ENCODE data around the gene CALM3.

CALM3 gene

DNA sequence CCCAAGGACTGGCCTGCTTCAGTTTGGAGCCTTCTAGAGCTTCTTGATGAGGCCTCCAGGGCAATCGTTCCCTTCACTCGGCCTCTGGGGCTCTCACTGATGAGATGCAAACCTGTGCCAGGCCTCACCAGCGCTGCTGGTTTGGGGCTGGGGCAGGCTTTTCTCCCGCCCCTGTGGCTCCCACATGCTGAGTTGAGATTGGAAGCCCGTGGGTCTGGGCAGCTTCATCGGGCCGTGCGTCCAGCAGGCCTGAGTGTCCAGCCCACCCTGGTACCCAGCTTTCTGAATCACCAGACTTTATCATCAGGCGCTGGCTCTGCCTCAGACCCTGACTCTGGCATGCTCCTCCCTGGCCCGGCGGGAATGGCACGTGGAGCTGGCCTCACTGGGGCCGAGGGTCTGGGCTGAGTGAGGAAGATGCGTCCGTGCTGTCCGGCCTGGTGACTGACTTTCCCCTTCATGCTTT lies 4.3 kb downstream of the CALM3 start:
- no peak for DNase-seq (ENCODE audit: low spot score)
- TF ChIP-seq, protein P1, sequence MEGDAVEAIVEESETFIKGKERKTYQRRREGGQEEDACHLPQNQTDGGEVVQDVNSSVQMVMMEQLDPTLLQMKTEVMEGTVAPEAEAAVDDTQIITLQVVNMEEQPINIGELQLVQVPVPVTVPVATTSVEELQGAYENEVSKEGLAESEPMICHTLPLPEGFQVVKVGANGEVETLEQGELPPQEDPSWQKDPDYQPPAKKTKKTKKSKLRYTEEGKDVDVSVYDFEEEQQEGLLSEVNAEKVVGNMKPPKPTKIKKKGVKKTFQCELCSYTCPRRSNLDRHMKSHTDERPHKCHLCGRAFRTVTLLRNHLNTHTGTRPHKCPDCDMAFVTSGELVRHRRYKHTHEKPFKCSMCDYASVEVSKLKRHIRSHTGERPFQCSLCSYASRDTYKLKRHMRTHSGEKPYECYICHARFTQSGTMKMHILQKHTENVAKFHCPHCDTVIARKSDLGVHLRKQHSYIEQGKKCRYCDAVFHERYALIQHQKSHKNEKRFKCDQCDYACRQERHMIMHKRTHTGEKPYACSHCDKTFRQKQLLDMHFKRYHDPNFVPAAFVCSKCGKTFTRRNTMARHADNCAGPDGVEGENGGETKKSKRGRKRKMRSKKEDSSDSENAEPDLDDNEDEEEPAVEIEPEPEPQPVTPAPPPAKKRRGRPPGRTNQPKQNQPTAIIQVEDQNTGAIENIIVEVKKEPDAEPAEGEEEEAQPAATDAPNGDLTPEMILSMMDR (IDR thresholded peaks at IDR 0.05; ENCODE audit: extremely low read depth, missing control alignments): no peak

DNA sequence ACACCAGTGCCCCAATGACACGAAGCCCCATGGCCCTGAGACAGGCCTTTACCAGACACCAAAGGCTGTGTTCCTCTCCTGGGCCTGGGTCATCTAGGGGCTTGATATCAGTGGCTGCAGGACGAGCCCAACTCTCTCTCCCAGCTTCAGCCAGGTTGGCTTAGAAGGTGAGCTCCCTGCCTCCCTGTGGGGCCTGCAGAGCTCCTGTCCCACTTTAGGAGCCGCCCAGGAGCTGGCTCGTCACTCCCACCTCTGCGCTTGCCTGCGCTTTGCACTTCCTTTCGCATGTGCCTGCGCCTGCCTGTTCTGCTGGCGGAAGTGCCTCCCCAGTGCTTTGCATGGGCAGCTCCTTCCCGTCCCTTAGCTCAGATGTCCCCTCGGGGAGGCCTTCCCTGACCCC lies 4.9 kb downstream of the CALM3 start:
- TF ChIP-seq, protein P1 (IDR thresholded peaks at IDR 0.05; ENCODE audit: extremely low read depth, missing control alignments): no peak
- DNase-seq (ENCODE audit: low spot score): no peak

DNA sequence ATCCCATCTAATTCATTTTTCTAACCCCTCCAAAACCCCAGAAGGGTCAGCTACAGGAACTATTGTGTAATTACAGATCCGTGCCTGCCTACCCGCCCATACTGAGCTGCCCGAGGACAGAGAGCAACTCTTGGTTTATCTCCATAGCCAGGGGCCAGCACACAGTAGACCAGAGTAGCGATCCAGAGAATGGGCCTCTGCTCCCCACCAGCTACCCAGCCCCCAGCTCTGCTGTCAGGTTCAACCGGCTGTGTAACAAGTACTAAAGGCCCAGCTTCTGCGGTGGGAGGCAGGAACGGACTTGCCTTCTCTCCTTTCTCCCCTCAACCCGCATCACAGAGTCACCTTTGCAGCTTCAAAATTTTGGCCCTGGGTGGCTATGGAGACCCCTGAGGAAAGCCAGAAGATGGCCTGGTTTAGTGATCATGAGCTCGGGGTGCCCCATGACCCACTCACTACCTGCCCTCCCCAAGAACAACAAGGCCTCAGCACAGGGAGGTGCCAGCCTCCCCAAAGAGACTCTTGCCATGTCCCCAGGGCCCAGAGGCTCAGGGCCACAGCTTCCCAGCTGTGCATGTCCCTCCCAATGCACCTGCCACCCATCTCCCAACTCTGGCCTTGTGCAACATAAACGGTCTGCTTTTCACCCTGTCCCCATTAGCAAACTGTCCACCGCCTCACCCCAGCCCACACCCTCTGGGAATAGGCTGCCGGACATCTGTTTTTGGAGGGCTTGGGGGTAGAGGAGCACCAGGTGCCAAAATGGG lies 5.7 kb downstream of the CALM3 start:
- no peak for DNase-seq (ENCODE audit: low spot score)

DNA sequence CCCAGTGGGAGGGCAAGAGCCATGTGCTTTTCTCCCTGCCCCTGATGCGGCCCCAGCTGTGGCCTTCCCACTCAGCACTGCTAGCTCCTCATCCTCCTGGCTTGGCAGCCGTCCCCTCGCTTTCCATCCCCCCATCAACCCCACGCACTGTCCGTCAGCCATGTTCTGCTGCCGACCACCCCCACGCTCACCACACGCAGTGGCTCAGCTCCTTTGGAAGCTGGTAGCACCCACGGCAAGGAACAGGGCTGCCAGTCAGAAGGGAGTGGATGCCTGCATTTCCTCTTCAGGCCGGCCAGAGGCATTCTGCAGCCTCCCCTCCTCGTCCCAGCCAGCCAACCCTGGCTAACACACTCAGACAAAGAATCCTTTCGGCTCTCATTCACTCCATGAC lies 6.3 kb downstream of the CALM3 start:
- no peak for DNase-seq (ENCODE audit: low spot score)

More for the DNA sequence above, 5.7 kb downstream of the CALM3 start:
- TF ChIP-seq, protein P1 (IDR thresholded peaks at IDR 0.05; ENCODE audit: extremely low read depth, missing control alignments): no peak

DNA sequence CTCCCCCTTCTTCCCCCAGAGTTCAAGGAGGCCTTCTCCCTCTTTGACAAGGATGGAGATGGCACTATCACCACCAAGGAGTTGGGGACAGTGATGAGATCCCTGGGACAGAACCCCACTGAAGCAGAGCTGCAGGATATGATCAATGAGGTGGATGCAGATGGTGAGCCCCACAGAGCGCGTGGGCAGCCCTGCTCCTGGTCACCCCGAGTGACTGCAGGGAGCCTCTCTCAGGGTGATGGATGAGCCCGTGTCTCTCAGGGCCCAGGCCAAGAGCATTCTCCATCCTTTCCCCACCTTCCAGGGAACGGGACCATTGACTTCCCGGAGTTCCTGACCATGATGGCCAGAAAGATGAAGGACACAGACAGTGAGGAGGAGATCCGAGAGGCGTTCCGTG lies 7.0 kb downstream of the CALM3 start:
- TF ChIP-seq, protein P1 (IDR thresholded peaks at IDR 0.05; ENCODE audit: extremely low read depth, missing control alignments): no peak
- no peak for DNase-seq (ENCODE audit: low spot score)

More for the DNA sequence above, 6.3 kb downstream of the CALM3 start:
- TF ChIP-seq, protein P1 (IDR thresholded peaks at IDR 0.05; ENCODE audit: extremely low read depth, missing control alignments): no peak

DNA sequence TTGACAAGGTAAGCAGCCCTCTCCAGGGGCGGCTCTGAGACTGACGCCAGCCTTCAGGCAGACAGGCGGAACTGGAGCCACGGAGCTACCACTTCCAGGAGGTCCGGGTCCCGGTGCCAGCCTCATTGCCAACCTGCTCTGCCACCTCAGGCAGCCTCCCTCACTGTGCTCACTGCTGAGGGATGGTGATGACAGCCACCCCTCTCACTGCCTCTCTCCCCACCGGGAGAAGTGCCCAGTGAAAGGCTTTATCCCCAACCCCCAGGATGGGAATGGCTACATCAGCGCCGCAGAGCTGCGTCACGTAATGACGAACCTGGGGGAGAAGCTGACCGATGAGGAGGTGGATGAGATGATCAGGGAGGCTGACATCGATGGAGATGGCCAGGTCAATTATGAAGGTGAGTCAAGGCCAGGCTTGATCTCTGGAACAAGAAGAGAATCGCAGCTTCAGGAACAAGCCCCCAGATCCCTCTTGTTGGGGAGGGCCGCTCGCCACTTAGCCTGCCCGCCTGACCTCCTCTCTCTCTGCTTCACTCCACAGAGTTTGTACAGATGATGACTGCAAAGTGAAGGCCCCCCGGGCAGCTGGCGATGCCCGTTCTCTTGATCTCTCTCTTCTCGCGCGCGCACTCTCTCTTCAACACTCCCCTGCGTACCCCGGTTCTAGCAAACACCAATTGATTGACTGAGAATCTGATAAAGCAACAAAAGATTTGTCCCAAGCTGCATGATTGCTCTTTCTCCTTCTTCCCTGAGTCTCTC lies 7.6 kb downstream of the CALM3 start:
- peak; percentile 2 for DNase-seq (ENCODE audit: low spot score)
- TF ChIP-seq, protein P1 (IDR thresholded peaks at IDR 0.05; ENCODE audit: extremely low read depth, missing control alignments): no peak

All from GM20000 (cell line).